MCF 10A (cell line): ENCODE results near the gene NR5A2. TPM values are rescaled to one million over a fixed set of nuclear protein-coding genes. Genes with fewer than 3 reads are reported as not detected.

Experiments
- BruUV-seq: library from RNA; stranded (reverse); fragments of 400-500 nt; replicated peaks from 2 replicates; lab custom pipeline; 2021; lab: Mats Ljungman, UMichigan
- CTCF ChIA-PET: fragments of 300-600 bp; sonication (Branson Sonifier 250); formaldehyde crosslinking; extraction: SDS; loops from one replicate; lab custom pipeline; 2021; ENCODE audit warnings: antibody characterized with exemption, inconsistent platforms; lab: Yijun Ruan, JAX
- POLR2A ChIA-PET: fragments of 300-600, 350-650 bp; sonication (Branson Sonifier 250); formaldehyde crosslinking; extraction: SDS; loops from one replicate; lab custom pipeline; 2020; ENCODE audit warnings: antibody characterized with exemption, inconsistent platforms; lab: Yijun Ruan, JAX
- DNase-seq: peaks from one replicate; pipeline ENCODE4 v3.0.0-alpha.2; 2018; ENCODE audit not compliant: unreplicated experiment
- H3K27ac Mint-ChIP-seq: one replicate; pipeline ENCODE4 v1.8.0; 2022; ENCODE audit warnings: mild to moderate bottlenecking, low read depth, mixed read lengths; ENCODE audit not compliant: unreplicated experiment
- H3K27me3 Mint-ChIP-seq: one replicate; pipeline ENCODE4 v1.8.0; 2022; ENCODE audit warnings: mixed read lengths; ENCODE audit not compliant: insufficient read depth, unreplicated experiment
- H3K36me3 Mint-ChIP-seq: one replicate; pipeline ENCODE4 v1.8.0; 2022; ENCODE audit warnings: mild to moderate bottlenecking, moderate library complexity, mixed read lengths; ENCODE audit not compliant: insufficient read depth, unreplicated experiment
- H3K4me1 Mint-ChIP-seq: one replicate; pipeline ENCODE4 v1.8.0; 2022; ENCODE audit warnings: mixed read lengths; ENCODE audit not compliant: insufficient read depth, unreplicated experiment
- H3K4me3 Mint-ChIP-seq: one replicate; pipeline ENCODE4 v1.8.0; 2022; ENCODE audit warnings: mild to moderate bottlenecking, moderate library complexity, mixed read lengths; ENCODE audit not compliant: unreplicated experiment
- H3K9me3 Mint-ChIP-seq: one replicate; pipeline ENCODE4 v1.8.0; 2022; ENCODE audit warnings: mixed read lengths; ENCODE audit not compliant: unreplicated experiment
- CTCF ChIP-seq: fragments of 200-600 bp; IDR thresholded peaks from one replicate; pipeline ENCODE4 v1.8.0; 2022; ENCODE audit warnings: antibody characterized with exemption, mild to moderate bottlenecking; ENCODE audit not compliant: unreplicated experiment
- intact Hi-C: fragments of 100-400 bp; cut with micrococcal nuclease; formaldehyde crosslinking; loops from 2 replicates; pipeline ENCODE4 v1.14.1; 2022
- total RNA-seq: library from RNA; stranded (reverse); gene quantifications from 2 replicates; pipeline ENCODE4 v1.2.3, GENCODE V29; 2022

The NR5A2 gene
- total RNA-seq, 1 experiment from 2014 or later, result 0.09 TPM

DNA sequence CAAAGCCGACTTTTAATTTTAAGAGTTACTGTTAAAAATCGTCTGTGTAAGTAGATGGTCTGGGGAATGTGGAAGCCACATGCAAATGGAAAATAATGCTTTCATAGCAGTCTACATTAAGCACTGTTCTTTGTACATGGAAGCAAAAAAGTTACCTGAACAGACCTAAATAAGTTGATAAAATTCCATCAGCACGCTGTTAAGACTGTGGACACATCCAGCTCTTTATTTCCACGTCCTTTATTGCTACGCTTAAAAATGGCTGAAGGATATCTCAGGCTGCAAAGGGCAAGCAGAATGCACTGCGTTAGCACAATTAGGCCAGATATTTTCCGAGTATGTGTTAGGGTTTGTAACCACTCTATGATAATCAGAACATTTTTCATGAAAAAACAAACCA, 22.3 kb downstream of the NR5A2 start:
- no peak for DNase-seq
- CTCF ChIA-PET, result no interaction called here
- BruUV-seq, result no TSS peak
- POLR2A ChIA-PET, result no interaction called here
- H3K27me3 Mint-ChIP-seq, result peaks cover 9% of the 10 kb centered on the region
- H3K4me1 Mint-ChIP-seq, result peaks cover 5% of the 10 kb centered on the region
- no peak for TF ChIP-seq CTCF
- no peaks in the 10 kb centered on the region for H3K36me3 Mint-ChIP-seq
- no peak overlapping the region for H3K4me3 Mint-ChIP-seq
- H3K27ac Mint-ChIP-seq, result no peak overlapping the region
- H3K9me3 Mint-ChIP-seq, result no peaks in the 10 kb centered on the region
- intact Hi-C loops, result no loop called here

DNA sequence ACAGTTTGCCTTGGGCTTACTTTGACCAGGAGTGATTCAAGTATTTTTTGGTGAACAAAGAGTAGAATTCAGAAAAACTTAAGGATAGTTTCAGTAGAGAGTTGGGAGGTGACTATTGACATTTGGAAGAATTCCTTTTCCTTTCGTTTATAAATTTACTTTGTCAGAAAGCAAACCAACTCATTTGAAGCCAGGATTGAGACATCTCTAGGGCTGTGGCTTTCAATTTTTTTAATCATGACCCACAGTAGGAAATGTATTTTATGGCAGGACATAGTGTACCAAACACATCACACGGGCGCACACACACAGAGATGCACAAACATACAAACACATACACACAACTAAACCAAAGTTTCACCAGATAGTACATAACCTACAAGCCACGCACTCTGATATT, 24.1 kb downstream of the NR5A2 start:
- Mint-ChIP-seq H3K27me3 (no peaks in the 10 kb centered on the region), H3K27ac (no peak overlapping the region), H3K4me3 (no peak overlapping the region), H3K36me3 (no peaks in the 10 kb centered on the region), H3K4me1 (peaks cover 5% of the 10 kb centered on the region), H3K9me3 (no peaks in the 10 kb centered on the region)
- POLR2A ChIA-PET, result no interaction called here
- intact Hi-C loops, result no loop called here
- no peak for TF ChIP-seq CTCF
- BruUV-seq, result no TSS peak
- CTCF ChIA-PET, result no interaction called here
- DNase-seq, result no peak

DNA sequence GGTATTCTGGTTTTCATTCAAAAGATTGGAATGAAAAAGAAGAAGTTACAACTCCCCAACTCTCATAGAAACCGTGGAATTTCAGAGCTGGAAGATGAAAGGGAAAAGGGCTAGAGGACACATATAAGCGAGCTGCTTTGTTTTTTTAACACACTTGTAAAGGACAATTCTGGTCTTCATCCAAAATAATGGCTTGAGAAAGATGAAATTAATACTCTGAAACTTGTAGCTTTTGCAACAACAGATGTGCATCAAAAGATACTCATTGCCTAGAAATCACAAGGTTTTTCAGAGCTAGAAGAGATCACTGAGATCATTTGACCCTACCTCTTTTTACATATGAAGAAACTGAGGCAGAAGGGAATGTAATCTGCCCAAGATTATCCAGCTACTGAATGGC, 25.6 kb downstream of the NR5A2 start:
- TF ChIP-seq CTCF, result no peak
- Mint-ChIP-seq H3K4me1 (peaks cover 5% of the 10 kb centered on the region), H3K9me3 (no peaks in the 10 kb centered on the region), H3K36me3 (no peaks in the 10 kb centered on the region), H3K27me3 (no peaks in the 10 kb centered on the region), H3K27ac (no peak overlapping the region), H3K4me3 (no peak overlapping the region)
- POLR2A ChIA-PET, result no interaction called here
- no peak for DNase-seq
- CTCF ChIA-PET, result interaction anchor here (0.6 to 1.2 kb wide), 5 partner anchors 10 to 502 kb away, joined by 3 read pairs; no protein-coding TSS in a partner anchor
- intact Hi-C loops, result no loop called here
- no TSS peak for BruUV-seq

- Mint-ChIP-seq H3K9me3 (no peaks in the 10 kb centered on the region), H3K4me1 (peaks cover 5% of the 10 kb centered on the region), H3K4me3 (no peak overlapping the region), H3K27me3 (no peaks in the 10 kb centered on the region), H3K27ac (no peak overlapping the region), H3K36me3 (no peaks in the 10 kb centered on the region)
- BruUV-seq, result no TSS peak
- intact Hi-C loops, result no loop called here
- TF ChIP-seq CTCF, result no peak
- no peak for DNase-seq
- ChIA-PET CTCF (interaction anchor here (0.5 to 1.2 kb wide), 5 partner anchors 110 to 502 kb away, joined by 3 read pairs; no protein-coding TSS in a partner anchor), POLR2A (no interaction called here)
Observed at GRCh38 chr1:200053646-200054045, 26.1 kb downstream of the NR5A2 start.
